ENCODE measurements around the gene NUP93. TPM values are rescaled to one million over a fixed set of nuclear protein-coding genes. Genes with fewer than 3 reads are reported as not detected.

The NUP93 gene
- total and polyA plus RNA-seq, 2 experiments from 2014 or later, result 139 to 187 TPM

DNA sequence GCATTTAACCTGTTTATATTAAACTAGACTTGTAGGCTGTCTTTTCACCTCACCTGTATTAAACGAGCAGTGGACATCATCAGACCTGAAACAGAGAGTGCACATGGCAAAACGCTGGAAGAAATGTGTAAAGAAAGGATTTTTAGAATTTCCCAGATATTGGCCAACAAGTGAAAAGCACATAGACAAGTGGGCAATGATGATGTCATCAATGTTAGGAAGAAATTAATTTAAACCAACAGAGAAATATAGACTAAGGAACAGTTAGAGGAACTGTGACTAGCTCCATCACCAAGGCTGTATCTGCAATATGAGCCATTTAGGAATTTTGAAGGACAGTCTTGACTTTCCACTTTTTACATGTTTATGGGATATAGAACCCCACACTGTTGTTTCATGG is 67.9 kb downstream of the NUP93 start:
- DNase-seq (ENCODE audit: low spot score) (no peak), ATAC-seq (no peak)
- no peaks in the 10 kb centered on the region; the same call in 2 of the 3 replicates for H3K9me3 Mint-ChIP-seq
- Histone ChIP-seq H3F3A (replicated peaks; ENCODE audit: low read depth) (no peaks in the 10 kb centered on the region), H4K20me1 (replicated peaks; ENCODE audit: insufficient read depth) (peaks cover 12% of the 10 kb centered on the region; the same call in 1 of the 2 replicates), H3K4me1 (ENCODE audit: insufficient read depth) (peaks cover 6% of the 10 kb centered on the region; the same call in 1 of the 2 replicates), H3K27me3 (ENCODE audit: insufficient read depth) (no peaks in the 10 kb centered on the region), H3K4me2 (no peak overlapping the region), H3K79me2 (replicated peaks; ENCODE audit: insufficient read depth) (peaks cover 25% of the 10 kb centered on the region), H2AFZ (no peak overlapping the region), H3K4me3 (no peak overlapping the region), H3K36me3 (ENCODE audit: insufficient read depth) (no peaks in the 10 kb centered on the region), H3K27ac (ENCODE audit: low read depth) (no peak overlapping the region), H3K9me2 (ENCODE audit: insufficient read depth) (no peaks in the 10 kb centered on the region)
- no peak overlapping the region for H3K27ac Mint-ChIP-seq
- H3K4me3 Mint-ChIP-seq, result no peak overlapping the region
- peaks cover 15% of the 10 kb centered on the region for H3K4me1 Mint-ChIP-seq
- H3K27me3 Mint-ChIP-seq (ENCODE audit: insufficient read depth, low read depth, poor library complexity), result peaks cover 4% of the 10 kb centered on the region
- TF ChIP-seq, protein P1, sequence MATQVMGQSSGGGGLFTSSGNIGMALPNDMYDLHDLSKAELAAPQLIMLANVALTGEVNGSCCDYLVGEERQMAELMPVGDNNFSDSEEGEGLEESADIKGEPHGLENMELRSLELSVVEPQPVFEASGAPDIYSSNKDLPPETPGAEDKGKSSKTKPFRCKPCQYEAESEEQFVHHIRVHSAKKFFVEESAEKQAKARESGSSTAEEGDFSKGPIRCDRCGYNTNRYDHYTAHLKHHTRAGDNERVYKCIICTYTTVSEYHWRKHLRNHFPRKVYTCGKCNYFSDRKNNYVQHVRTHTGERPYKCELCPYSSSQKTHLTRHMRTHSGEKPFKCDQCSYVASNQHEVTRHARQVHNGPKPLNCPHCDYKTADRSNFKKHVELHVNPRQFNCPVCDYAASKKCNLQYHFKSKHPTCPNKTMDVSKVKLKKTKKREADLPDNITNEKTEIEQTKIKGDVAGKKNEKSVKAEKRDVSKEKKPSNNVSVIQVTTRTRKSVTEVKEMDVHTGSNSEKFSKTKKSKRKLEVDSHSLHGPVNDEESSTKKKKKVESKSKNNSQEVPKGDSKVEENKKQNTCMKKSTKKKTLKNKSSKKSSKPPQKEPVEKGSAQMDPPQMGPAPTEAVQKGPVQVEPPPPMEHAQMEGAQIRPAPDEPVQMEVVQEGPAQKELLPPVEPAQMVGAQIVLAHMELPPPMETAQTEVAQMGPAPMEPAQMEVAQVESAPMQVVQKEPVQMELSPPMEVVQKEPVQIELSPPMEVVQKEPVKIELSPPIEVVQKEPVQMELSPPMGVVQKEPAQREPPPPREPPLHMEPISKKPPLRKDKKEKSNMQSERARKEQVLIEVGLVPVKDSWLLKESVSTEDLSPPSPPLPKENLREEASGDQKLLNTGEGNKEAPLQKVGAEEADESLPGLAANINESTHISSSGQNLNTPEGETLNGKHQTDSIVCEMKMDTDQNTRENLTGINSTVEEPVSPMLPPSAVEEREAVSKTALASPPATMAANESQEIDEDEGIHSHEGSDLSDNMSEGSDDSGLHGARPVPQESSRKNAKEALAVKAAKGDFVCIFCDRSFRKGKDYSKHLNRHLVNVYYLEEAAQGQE (IDR thresholded peaks at IDR 0.05; ENCODE audit: unreplicated experiment), result no peak
- TF ChIP-seq, protein P2, sequence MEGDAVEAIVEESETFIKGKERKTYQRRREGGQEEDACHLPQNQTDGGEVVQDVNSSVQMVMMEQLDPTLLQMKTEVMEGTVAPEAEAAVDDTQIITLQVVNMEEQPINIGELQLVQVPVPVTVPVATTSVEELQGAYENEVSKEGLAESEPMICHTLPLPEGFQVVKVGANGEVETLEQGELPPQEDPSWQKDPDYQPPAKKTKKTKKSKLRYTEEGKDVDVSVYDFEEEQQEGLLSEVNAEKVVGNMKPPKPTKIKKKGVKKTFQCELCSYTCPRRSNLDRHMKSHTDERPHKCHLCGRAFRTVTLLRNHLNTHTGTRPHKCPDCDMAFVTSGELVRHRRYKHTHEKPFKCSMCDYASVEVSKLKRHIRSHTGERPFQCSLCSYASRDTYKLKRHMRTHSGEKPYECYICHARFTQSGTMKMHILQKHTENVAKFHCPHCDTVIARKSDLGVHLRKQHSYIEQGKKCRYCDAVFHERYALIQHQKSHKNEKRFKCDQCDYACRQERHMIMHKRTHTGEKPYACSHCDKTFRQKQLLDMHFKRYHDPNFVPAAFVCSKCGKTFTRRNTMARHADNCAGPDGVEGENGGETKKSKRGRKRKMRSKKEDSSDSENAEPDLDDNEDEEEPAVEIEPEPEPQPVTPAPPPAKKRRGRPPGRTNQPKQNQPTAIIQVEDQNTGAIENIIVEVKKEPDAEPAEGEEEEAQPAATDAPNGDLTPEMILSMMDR (conservative IDR thresholded peaks at IDR 0.05; ENCODE audit: low read depth in 2 of 2), result no peak
- TF ChIP-seq EZH2 (IDR thresholded peaks at IDR 0.05; ENCODE audit: low read depth, unreplicated experiment) (no peak), EZH2phosphoT487 (IDR thresholded peaks at IDR 0.05; ENCODE audit: unreplicated experiment) (no peak), JUNB (IDR thresholded peaks at IDR 0.05; ENCODE audit: unreplicated experiment) (no peak), ZNF331 (CRISPR knock-in tag; IDR thresholded peaks at IDR 0.05; ENCODE audit: low read depth) (no peak), CREB1 (CRISPR knock-in tag; IDR thresholded peaks at IDR 0.05; ENCODE audit: low read depth) (no peak), NANOG (IDR thresholded peaks at IDR 0.05; ENCODE audit: borderline replicate concordance) (no peak), POLR2AphosphoS5 (IDR thresholded peaks at IDR 0.05; ENCODE audit: low read depth) (no peak), STAT1 (IDR thresholded peaks at IDR 0.05; ENCODE audit: unreplicated experiment) (no peak), ZNF114 (CRISPR knock-in tag; IDR thresholded peaks at IDR 0.05) (no peak)
- TF ChIP-seq, protein P3, sequence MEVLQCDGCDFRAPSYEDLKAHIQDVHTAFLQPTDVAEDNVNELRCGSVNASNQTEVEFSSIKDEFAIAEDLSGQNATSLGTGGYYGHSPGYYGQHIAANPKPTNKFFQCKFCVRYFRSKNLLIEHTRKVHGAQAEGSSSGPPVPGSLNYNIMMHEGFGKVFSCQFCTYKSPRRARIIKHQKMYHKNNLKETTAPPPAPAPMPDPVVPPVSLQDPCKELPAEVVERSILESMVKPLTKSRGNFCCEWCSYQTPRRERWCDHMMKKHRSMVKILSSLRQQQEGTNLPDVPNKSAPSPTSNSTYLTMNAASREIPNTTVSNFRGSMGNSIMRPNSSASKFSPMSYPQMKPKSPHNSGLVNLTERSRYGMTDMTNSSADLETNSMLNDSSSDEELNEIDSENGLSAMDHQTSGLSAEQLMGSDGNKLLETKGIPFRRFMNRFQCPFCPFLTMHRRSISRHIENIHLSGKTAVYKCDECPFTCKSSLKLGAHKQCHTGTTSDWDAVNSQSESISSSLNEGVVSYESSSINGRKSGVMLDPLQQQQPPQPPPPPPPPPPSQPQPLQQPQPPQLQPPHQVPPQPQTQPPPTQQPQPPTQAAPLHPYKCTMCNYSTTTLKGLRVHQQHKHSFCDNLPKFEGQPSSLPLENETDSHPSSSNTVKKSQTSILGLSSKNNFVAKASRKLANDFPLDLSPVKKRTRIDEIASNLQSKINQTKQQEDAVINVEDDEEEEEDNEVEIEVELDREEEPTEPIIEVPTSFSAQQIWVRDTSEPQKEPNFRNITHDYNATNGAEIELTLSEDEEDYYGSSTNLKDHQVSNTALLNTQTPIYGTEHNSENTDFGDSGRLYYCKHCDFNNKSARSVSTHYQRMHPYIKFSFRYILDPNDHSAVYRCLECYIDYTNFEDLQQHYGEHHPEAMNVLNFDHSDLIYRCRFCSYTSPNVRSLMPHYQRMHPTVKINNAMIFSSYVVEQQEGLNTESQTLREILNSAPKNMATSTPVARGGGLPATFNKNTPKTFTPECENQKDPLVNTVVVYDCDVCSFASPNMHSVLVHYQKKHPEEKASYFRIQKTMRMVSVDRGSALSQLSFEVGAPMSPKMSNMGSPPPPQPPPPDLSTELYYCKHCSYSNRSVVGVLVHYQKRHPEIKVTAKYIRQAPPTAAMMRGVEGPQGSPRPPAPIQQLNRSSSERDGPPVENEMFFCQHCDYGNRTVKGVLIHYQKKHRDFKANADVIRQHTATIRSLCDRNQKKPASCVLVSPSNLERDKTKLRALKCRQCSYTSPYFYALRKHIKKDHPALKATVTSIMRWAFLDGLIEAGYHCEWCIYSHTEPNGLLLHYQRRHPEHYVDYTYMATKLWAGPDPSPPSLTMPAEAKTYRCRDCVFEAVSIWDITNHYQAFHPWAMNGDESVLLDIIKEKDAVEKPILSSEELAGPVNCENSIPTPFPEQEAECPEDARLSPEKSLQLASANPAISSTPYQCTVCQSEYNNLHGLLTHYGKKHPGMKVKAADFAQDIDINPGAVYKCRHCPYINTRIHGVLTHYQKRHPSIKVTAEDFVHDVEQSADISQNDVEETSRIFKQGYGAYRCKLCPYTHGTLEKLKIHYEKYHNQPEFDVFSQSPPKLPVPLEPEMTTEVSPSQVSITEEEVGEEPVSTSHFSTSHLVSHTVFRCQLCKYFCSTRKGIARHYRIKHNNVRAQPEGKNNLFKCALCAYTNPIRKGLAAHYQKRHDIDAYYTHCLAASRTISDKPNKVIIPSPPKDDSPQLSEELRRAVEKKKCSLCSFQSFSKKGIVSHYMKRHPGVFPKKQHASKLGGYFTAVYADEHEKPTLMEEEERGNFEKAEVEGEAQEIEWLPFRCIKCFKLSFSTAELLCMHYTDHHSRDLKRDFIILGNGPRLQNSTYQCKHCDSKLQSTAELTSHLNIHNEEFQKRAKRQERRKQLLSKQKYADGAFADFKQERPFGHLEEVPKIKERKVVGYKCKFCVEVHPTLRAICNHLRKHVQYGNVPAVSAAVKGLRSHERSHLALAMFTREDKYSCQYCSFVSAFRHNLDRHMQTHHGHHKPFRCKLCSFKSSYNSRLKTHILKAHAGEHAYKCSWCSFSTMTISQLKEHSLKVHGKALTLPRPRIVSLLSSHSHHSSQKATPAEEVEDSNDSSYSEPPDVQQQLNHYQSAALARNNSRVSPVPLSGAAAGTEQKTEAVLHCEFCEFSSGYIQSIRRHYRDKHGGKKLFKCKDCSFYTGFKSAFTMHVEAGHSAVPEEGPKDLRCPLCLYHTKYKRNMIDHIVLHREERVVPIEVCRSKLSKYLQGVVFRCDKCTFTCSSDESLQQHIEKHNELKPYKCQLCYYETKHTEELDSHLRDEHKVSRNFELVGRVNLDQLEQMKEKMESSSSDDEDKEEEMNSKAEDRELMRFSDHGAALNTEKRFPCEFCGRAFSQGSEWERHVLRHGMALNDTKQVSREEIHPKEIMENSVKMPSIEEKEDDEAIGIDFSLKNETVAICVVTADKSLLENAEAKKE (CRISPR knock-in tag; IDR thresholded peaks at IDR 0.05), result no peak
- TF ChIP-seq, protein P4, sequence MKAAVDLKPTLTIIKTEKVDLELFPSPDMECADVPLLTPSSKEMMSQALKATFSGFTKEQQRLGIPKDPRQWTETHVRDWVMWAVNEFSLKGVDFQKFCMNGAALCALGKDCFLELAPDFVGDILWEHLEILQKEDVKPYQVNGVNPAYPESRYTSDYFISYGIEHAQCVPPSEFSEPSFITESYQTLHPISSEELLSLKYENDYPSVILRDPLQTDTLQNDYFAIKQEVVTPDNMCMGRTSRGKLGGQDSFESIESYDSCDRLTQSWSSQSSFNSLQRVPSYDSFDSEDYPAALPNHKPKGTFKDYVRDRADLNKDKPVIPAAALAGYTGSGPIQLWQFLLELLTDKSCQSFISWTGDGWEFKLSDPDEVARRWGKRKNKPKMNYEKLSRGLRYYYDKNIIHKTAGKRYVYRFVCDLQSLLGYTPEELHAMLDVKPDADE (IDR thresholded peaks at IDR 0.05), result no peak
- peaks cover 4% of the 10 kb centered on the region; the same call in 2 of the 3 replicates for H3K36me3 Mint-ChIP-seq (ENCODE audit: low read depth)

Measured in GM23338 (cell line).